OCI-M2 (cell line): ENCODE results near the gene AMIGO2.

Experiments used
- DNase-seq: peaks from one replicate; lab custom pipeline; 2025; ENCODE audit not compliant: unreplicated experiment; lab: John Stamatoyannopoulos, UW

The AMIGO2 gene

DNA sequence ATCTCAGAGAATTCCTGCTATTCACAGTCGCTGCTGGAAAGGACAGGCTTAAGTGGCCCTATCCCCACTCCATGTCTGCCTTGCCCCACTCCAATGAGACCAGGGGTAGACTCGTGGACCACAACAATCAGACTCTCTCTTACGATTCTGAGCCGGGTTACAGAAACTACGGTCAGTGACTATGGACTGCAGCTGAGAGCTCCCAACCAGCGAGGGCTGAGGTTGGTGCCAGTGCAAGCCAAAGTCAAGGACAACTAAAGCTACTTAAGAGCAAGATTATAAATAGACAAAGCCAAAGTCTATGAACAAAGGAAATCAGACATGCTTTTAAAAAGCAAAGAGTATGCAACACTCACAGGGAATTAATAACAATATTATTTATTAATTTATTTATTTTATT lies 18.3 kb upstream of the AMIGO2 start:
- DNase-seq: no peak

GRCh38 chr12:47097276-47097896 lies 17.6 kb upstream of the AMIGO2 start:
- DNase-seq: no peak

DNA sequence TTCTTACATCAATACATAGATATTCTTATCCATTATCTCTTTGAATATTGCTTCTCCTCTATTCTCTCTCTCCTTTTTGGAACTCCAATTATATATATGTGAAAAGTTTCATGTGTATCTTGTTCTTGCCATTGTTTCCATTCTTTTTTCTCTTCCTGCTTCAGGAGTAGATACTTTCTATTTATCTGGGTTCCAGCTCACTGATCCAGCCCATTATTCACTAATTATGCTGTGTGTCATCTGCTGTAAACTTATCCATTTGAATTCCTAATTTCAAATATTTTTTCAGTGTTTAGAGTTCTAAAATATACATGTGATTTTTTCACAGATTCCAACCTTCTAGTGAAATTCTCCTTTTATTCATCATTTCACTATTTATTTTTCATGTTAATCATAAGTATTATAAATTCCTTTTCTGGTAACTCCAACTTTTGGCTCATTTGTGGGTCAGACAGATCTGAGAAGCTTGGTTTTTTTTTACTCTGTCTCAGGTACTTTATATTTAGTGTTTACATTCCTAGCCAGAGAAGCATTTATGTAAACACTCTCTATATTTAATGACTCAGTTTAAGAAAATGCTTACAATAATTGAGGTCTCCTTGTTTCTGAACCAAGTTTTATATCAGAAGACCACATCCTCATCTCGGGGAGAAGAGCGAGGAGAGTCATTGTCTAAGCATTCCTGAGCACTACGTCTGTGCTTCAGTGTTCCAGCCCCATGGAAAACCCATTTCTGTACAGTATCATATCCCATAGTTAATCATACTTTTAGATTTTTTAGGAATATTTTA lies 15.9 kb upstream of the AMIGO2 start:
- DNase-seq: no peak

DNA sequence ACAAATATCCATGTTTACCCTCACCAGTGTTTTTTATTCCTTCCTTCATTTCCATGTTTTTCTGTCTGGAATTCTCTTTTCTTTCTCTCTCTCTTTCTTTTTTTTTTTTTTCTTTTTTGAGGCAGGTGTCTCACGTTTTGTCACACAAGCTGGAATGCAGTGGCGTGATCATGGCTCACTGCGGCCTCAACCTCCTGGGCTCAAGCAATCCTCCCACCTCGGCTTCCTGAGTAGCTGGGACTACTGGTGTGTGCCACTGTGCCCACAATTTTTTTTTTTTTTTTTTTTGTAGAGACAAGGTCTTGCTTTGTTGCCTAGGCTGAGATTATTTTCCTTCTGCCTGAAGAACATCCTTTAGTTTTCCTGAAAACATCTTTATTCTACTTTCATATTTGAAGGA lies 15.0 kb upstream of the AMIGO2 start:
- DNase-seq: no peak

DNA sequence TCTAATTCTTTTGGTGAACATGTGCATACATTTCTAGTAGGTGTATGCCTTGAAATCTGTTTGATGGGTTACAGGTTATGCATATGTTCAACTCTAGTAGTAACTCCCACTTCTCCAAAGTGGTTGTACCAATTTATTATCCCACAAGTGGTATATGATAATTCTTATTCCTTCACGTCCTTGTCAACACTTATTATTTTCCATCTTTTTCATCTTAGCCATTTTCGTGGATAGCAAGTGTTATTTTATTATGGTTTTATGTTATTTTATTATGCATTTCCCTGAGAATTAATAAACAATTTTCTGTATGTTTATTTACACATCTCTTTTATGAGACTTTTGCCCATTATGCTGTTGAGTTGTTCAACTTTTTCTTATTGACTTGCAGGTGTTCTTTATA lies 11.2 kb upstream of the AMIGO2 start:
- no peak for DNase-seq

GRCh38 chr12:47088021-47088944 lies 8.5 kb upstream of the AMIGO2 start:
- DNase-seq: no peak

GRCh38 chr12:47087088-47087688 lies 7.4 kb upstream of the AMIGO2 start:
- DNase-seq: no peak

DNA sequence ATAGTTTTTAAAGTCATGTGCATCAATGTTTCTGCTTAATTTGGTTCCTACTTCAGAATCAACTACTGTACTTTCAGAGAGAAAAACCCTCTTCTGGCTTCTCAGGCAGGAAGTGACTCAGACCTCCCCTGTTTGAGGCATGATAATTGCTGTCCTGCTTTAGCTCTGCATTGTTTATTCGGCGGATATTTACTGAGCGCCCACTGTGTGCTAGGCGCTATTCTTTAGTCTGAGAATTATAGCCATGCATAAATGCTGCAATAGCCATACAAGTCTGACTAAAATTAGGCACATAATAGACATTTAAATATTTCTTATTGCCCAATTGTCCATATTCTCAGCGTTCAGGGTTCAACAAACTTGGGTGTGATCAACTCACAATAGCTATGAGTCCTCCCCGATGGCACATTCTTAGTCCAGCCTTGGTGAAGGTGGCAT lies 6.1 kb upstream of the AMIGO2 start:
- no peak for DNase-seq

DNA sequence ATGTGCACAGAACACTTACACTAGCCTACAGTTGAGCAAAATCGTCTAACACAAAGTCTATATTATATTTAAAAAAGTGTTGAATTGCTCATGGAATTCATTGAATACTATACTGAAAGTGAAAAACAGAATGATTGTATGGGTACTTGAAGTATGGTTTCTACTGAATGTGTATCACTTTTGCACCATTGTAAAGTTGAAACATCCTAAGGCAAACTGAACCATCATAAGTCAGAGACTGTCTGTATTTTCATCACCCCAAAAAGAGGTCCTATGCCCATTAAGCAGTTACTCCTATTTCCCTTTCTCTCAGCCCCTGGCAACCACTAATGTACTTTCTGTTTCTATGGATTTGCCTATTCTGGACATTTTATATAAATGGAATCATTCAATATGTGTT lies 4.4 kb upstream of the AMIGO2 start:
- DNase-seq: no peak

- DNase-seq: no peak
Measured at GRCh38 chr12:47082796-47083621, 3.2 kb upstream of the AMIGO2 start.

DNA sequence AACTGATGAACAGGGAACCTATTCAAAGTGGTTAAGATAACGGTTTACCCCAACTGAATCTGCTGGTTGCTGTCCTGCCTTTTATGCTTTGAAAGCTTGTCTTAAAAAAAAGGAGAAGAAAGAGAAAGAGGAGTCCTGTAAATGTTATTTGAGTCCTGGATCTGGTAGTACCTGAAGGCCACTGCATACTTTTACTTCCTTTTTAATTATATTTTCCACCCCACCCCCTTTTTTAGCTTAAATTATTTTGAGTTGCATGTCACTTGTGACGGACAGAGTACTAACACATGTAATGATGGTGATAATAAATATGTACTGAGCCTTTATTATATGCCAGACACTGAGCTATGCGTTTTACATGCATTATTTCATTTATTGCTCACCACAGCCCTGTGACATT lies 2.5 kb upstream of the AMIGO2 start:
- DNase-seq: no peak

DNA sequence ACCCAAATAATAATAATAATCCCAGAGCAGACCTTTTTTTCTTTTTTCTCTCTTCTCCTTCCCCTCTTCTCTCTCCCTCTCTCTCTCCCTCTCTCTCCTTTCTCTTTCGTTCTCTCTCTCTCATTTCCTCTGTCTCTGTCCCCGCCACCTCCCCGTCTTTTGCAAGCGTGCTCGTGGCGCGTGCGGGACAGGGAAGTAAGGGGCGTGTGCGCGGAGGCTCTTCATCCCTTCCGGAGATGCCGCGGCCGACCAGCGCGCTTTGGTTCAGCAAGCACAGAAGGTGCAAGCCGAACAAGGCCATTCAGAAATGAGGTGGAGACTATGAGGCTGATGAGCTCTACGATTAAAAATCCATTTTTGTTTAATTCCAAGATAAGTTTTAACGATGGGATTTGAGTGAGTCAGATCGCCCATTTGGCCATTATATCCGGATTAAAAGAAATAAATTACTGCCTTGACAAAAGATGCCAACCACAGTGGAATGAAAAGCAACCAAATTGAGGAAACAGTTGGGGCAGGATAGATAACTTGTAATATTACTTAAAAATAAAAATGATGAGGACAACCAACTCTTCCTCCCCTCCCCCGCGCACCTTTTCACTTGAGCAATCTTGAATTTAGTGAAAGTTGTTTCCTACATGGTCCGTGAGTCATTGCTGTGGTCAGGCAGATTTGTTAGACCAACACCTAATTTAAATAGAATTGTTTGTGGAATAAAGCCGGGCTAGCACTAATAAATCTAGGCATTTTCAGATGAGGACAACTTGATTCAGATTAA lies 1.2 kb upstream of the AMIGO2 start:
- no peak for DNase-seq

GRCh38 chr12:47079981-47080724 lies 394 bp upstream of the AMIGO2 start:
- DNase-seq: no peak

DNA sequence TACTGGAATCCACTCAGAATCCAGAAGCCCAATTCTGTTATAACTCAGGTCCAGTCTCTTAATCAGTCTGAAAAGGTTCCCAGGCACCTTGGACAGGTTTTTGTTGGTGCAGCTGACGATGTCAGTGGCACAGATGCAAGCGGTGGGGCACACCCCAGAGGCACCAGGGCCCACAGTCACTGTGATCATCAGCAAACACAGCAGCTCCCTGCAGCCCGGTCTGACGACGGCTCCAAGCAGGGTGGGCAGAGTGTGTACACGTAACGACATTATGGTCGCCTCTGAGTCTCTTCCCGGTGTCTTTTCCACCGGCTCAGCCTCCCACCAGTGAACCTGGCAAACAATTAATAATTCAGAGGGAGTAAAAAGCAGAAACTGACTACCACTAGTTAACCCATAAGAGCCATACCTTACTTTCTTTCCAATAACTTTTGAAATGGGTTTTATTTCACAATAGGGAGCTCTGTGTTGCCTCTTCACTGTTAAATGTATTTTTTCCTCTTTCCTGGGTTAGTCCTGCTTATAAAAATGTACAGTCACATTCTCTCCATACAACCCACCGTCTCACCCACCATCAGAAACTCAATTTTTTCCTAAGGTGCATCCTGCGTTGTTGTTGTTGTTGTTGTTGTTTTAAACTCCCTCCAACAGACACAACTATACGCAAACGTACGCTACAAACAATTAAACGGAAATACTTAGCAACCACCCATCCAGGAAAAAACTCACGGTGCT lies 859 bp downstream of the AMIGO2 start:
- DNase-seq: no peak

DNA sequence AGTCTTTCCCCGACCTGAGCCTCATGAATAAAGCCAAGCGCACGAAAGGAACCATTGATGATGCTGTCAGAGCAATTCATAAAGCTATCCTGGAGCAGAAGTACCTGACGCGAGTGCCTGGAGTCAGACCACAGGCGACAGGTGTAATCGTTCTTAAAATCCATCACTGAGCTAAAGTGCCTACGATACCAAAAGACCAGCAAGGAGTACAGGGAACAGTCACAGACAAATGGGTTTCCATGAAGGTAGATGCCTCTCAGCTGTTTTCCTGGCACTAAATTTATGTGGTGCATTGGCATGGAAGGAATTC lies 1.7 kb downstream of the AMIGO2 start:
- no peak for DNase-seq

GRCh38 chr12:47077206-47078085 lies 2.3 kb downstream of the AMIGO2 start:
- DNase-seq: no peak
